ENCODE data around the gene PPIP5K1.

PPIP5K1 gene

DNA sequence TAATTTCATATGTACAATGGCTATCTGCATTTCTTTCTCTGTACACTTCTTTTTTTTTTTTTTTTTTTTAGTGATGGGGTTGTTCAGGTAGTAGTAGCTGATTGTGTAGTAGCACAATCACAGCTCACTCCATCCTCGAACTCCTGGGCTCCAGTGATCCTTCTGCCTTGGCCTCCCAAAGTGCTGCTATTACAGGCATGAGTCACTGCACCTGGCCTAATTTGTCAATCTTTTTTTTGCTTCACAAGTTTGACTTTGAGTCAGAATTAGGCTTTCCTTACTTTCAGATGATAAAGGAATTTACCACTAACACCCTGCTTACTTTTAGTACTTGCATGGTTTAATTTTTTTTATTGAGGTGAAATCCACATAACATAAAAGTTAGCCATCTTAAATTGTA is 44.6 kb downstream of the PPIP5K1 start:
- no peak for DNase-seq (ENCODE audit: low read depth)

DNA sequence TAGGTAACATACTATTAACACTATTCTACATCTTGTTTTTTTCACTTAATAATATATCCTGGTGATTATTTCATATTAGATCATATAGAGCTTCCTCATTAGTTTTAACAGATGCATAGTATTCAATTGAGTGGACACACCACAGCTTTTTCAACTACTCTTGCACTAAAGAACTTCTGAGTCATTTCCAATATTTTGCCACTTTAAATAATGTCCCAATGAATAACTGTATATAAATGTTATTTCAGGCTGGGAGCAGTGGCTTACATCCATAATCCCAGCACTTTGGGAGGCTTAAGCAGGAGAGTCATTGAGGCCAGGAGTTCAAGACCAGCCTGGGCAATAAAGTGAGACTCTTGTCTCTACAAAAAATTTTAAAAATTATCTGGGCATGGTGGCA is 45.7 kb downstream of the PPIP5K1 start:
- peak; percentile 33 for DNase-seq (ENCODE audit: low read depth)

GRCh38 chr15:43541785-43542184 is 48.2 kb downstream of the PPIP5K1 start:
- DNase-seq (ENCODE audit: low read depth), result no peak

GRCh38 chr15:43538091-43538490 is 51.9 kb downstream of the PPIP5K1 start:
- DNase-seq (ENCODE audit: low read depth), result no peak

- DNase-seq (ENCODE audit: low read depth), result no peak
Observed at GRCh38 chr15:43534897-43535296, 55.1 kb downstream of the PPIP5K1 start.

DNA sequence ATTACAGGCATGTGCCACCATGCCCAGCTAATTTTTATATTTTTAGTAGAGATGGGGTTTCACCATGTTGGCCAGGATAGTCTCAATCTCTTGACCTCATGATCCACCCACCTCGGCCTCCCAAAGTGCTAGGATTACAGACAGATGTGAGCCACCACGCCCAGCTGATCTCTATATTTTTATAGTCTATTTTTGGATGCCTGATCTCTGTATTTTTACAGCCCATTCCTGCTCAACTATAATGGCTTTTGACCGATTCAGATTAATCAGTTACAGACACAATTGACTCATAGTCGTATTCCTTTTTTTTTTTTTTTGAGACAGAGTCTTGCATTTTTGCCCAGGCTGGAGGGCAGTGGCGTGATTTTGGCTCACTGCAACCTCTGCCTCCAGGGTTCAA is 57.2 kb downstream of the PPIP5K1 start:
- peak; percentile 71 for DNase-seq (ENCODE audit: low read depth)

DNA sequence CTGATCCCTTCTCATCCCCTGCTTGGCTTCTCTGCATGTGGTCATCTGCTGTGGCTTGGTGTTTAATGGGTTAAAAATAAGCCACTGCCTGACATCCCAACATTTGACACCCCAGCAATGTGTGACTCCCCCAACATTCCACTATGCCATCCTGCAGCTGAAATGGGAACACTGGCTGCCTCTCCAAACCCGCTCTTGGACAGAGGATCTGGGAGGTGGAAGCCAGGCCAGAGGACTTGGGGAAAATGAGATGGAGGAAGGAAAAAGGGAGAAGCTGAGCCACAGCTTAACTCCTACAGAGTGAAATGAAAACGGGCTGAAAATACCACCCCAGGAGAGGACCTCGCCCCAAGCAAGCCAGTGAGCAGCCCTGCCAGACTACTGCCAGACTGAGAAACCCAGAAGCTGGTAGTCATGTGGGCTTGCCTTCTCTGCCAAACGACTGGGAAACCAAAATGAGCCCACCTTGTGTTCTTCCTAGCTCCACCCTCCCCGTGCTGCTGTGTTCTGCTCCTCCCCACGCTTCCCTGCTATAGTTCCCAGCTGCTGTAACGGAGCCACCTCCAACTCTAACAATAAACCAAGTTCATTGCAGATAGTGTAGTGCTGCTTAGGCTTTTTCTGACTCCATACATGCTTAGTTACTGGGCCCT is 58.9 kb downstream of the PPIP5K1 start:
- no peak for DNase-seq (ENCODE audit: low read depth)

DNA sequence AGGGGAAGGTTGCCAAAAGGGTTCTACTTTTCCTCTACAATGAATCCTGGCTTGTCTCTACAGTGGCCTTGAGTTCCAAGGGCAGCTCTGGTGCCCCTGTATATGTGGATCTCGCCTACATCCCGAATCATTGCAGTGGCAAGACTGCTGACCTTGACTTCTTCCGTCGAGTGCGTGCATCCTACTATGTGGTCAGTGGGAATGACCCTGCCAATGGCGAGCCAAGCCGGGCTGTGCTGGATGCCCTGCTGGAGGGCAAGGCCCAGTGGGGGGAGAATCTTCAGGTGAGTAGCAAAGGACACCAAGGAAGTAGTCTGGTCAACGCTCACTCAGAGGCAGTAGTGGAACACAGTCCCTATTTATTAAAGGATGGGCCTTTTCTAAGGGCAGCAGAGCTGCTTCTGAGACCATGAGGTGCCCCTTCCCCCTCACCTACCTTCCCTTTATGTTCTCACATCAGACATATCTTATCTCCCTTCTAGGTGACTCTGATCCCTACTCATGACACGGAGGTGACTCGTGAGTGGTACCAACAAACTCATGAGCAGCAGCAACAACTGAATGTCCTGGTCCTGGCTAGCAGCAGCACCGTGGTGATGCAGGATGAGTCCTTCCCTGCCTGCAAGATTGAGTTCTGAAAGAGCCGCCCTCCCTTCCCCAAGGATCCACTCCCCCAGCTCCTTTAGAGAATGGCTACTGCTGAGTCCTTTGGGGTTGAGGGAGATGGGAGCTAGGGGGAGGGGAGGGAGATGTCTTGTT is 60.2 kb downstream of the PPIP5K1 start:
- DNase-seq (ENCODE audit: low read depth), result no peak

- DNase-seq (ENCODE audit: low read depth), result no peak
Observed at GRCh38 chr15:43529141-43529540, 60.9 kb downstream of the PPIP5K1 start.

DNA sequence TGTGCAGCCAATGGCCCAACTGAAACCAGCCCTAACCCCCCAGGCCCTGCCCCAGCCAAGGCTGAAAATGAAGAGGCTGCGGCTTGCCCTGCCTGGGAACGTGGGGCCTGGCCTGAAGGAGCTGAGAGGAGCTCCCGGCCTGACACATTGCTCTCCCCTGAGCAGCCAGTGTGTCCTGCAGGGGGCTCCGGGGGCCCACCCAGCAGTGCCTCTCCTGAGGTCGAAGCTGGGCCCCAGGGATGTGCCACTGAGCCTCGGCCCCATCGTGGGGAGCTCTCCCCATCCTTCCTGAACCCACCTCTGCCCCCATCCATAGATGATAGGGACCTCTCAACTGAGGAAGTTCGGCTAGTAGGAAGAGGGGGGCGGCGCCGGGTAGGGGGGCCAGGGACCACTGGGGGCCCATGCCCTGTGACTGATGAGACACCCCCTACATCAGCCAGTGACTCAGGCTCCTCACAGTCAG is 61.4 kb downstream of the PPIP5K1 start:
- no peak for DNase-seq (ENCODE audit: low read depth)

- no peak for DNase-seq (ENCODE audit: low read depth)
Observed at GRCh38 chr15:43527802-43528541, 62.0 kb downstream of the PPIP5K1 start.

DNA sequence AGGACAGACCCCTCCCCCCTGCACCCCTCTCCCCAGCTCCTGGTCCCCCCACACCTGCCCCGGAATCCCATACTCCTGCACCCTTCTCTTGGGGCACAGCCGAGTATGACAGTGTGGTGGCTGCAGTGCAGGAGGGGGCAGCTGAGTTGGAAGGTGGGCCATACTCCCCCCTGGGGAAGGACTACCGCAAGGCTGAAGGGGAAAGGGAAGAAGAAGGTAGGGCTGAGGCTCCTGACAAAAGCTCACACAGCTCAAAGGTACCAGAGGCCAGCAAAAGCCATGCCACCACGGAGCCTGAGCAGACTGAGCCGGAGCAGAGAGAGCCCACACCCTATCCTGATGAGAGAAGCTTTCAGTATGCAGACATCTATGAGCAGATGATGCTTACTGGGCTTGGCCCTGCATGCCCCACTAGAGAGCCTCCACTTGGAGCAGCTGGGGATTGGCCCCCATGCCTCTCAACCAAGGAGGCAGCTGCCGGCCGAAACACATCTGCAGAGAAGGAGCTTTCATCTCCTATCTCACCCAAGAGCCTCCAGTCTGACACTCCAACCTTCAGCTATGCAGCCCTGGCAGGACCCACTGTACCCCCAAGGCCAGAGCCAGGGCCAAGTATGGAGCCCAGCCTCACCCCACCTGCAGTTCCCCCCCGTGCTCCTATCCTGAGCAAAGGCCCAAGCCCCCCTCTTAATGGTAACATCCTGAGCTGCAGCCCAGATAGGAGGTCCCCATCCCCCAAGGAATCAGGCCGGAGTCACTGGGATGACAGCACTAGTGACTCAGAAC is 62.8 kb downstream of the PPIP5K1 start:
- no peak for DNase-seq (ENCODE audit: low read depth)

- no peak for DNase-seq (ENCODE audit: low read depth)
Observed at GRCh38 chr15:43526261-43526930, 63.6 kb downstream of the PPIP5K1 start.

DNA sequence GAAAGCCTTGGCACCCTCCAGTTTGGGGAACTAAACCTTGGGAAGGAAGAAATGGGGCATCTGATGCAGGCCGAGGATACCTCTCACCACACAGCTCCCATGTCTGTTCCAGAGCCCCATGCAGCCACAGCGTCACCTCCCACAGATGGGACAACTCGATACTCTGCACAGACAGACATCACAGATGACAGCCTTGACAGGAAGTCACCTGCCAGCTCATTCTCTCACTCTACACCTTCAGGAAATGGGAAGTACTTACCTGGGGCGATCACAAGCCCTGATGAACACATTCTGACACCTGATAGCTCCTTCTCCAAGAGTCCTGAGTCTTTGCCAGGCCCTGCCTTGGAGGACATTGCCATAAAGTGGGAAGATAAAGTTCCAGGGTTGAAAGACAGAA is 64.9 kb downstream of the PPIP5K1 start:
- no peak for DNase-seq (ENCODE audit: low read depth)

DNA sequence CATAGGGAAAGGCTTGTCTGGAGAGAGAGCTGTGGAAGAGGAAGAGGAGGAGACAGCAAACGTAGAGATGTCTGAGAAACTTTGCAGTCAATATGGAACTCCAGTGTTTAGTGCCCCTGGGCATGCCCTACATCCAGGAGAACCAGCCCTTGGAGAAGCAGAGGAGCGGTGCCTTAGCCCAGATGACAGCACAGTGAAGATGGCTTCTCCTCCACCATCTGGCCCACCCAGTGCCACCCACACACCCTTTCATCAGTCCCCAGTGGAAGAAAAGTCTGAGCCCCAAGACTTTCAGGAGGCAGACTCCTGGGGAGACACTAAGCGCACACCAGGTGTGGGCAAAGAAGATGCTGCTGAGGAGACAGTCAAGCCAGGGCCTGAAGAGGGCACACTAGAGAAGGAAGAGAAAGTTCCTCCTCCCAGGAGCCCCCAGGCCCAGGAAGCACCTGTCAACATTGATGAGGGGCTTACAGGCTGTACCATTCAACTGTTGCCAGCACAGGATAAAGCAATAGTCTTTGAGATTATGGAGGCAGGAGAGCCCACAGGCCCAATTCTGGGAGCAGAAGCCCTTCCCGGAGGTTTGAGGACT is 65.7 kb downstream of the PPIP5K1 start:
- no peak for DNase-seq (ENCODE audit: low read depth)

DNA sequence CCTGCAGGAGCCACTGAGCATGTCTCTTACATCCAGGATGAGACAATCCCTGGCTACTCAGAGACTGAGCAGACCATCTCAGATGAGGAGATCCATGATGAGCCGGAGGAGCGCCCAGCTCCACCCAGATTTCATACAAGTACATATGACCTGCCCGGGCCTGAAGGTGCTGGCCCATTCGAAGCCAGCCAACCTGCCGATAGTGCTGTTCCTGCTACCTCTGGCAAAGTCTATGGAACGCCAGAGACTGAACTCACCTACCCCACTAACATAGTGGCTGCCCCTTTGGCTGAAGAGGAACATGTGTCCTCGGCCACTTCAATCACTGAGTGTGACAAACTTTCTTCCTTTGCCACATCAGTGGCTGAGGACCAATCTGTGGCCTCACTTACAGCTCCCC is 66.4 kb downstream of the PPIP5K1 start:
- no peak for DNase-seq (ENCODE audit: low read depth)

GRCh38 chr15:43522247-43522646 is 67.8 kb downstream of the PPIP5K1 start:
- no peak for DNase-seq (ENCODE audit: low read depth)

GRCh38 chr15:43521419-43521818 is 68.6 kb downstream of the PPIP5K1 start:
- no peak for DNase-seq (ENCODE audit: low read depth)

DNA sequence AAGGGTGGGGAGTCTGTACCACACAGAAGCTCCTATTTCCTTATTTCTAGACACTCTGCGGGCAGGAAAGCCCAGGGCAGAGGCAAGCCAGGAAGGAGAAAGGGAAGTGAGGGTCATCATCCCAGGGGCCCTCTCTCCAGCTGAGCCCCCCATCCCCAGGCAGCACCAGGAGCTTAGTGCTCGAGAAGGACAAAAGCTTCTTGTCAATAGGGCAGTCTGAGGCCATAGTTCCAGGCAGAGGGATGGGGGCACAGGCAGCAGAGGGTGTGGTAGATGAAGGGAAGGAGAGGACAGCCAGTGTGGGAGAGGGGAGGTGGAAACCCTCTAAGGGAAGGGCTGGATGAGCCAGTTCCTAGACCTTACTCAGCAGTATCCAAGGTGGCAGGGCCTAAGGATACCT is 69.9 kb downstream of the PPIP5K1 start:
- no peak for DNase-seq (ENCODE audit: low read depth)

DNA sequence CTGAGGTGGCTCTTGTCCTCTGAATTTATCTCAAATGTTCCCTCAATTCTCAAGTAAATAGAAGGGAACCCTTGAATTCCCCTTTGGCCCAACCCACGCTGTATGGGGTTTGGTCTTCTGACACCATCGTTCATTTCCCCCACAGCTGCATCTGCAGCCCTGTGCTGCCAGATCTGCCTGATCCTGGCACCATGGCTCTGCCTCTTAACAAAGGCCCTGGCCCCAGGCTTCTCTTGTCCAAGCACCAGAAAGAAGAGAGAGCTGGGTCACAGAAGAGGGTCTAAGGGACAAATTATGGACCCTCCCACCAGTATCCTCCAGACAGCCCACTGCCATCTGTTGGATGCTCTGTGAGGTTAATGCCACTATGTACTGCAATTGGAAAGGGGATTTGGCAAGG is 70.8 kb downstream of the PPIP5K1 start:
- no peak for DNase-seq (ENCODE audit: low read depth)

DNA sequence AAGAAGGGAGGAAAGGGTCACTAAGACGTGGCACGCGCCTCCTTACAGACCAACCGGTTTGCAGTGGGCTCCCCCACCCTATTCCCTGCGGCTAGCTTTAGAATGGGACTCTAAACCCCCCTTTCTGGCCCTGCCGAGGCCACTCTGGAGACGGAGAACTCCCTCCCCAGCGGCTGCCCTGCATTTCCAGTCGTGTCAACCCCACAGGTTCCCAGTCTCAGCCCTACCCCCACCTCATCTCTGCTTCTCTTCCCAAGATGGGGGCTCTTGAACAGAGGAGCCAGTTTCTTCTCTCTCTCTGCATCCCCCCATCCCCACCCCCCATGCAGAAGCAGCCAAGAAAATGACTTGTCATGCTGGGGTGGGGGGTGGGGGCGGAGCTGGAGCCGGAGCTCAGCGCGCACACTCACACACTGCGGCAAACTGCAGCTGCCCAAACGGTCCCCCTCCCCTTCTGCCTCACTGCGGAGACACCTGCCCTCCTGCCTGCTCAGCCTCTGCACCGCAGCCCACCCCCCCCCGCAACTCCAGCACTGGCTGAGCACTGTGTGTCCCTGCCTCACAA is 71.7 kb downstream of the PPIP5K1 start:
- peak; percentile 61 for DNase-seq (ENCODE audit: low read depth)

Measured in EH (cell line).